Activated T-cell treated with anti-CD3 and anti-CD28 coated beads, Interleukin-2, amount 50 U/mL, for 48 hours (primary cell): Measurements from ENCODE around the gene TMC3.
A peak's percentile ranks its signal among the peaks of the same experiment; 100 is the strongest.

Experiments
- DNase-seq, 2 experiments: peaks; one replicate each; pipeline ENCODE4 v3.0.0-alpha.2; 2020

The TMC3 gene

DNA sequence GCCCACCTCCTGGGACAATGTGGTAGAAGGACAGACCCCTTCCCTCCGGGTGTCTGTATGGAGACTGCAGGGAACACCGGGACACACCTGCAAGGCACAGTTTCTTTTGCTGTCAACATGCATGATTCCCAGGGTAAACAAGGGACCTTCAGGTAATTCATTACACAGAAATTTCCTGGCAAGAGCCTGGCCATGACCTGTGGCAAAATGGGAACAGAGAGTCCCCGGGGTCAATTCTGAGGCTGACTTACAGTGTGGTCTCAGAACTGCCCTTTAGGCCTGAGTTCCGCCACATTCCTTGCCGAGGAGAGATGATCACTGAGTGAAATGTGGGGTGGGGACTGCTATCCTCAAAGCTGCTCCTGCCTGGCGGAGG, 56.4 kb downstream of the TMC3 start:
- DNase-seq = no peak

DNA sequence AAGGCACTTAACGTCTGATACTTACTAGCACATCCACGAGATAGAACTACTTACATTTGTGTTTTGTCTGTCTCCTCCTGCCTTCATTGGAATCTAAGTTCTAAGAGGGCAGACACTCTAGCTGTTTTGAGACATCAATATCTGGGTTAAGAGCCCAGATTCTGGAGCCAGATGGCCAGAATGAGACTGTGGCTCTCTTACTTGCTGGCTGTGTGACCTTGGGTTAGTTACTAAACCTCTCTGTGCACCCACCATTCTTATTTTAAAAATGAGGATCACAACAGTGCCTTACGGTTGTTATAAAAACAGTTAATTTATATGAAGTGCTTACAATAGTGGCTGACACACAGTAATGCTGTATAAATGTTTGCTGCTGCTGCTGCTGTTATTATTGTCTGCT, 57.7 kb downstream of the TMC3 start:
- DNase-seq = no peak

- DNase-seq = peak; percentile 39 to 43
Observed at GRCh38 chr15:81315452-81316175, 58.4 kb downstream of the TMC3 start.

DNA sequence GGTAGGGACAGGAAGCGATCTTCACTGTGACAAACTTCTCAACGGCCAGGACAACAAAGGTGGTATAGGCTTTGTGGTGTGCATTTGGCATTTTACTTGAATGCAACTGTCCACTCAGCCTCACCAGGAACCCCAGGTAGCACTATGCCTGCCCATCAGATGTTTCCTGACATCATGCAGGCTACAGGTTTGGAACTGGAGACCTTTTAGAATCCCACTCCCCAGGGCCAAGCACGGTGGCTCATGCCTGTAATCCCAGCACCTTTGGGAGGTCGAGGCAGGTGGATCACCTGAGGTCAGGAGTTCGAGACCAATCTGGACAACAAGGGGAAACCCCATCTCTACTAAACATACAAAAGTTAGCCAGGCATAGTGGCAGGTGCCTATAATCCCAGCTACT, 59.6 kb downstream of the TMC3 start:
- no peak for DNase-seq

DNA sequence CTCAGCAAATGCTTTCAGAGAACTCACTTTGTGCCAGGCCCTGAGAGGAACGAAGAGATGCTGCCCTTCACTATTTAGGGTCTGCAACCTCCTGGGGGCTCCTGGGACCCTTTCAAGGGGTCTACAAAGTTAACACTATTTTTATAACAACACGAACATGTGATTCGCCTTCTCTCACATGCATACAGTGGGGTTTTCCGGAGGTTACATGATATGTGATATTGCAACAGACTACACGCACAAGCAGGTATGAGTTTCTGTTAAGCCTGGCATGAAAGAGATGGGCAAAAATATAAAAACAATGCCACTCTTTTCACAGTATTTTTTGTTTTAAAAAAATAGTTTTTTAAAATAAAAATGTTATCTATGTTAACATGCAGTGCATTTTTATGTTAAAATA, 60.3 kb downstream of the TMC3 start:
- no peak for DNase-seq

GRCh38 chr15:81312790-81313543, 61.0 kb downstream of the TMC3 start:
- no peak for DNase-seq

- DNase-seq = no peak
Observed at GRCh38 chr15:81311752-81312464, 62.1 kb downstream of the TMC3 start.

DNA sequence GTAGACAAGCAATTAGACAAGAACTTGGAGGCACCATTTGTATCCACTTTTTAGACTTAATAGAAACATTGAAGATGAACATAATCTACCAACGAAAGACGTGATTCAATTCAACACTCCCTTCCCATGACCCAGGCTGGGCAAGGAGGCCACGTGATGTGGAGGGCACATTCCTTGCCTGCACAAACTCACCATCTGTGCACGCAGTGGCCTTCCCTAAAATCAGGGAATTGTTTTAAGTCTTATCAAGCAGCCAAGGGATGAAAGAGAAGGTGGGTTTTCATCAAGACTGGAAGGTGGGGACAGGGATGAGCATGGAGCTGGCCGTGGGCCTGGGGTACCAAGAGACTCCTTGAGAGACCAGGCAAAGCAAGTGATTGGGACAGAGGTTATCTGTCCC, 63.5 kb downstream of the TMC3 start:
- no peak for DNase-seq

DNA sequence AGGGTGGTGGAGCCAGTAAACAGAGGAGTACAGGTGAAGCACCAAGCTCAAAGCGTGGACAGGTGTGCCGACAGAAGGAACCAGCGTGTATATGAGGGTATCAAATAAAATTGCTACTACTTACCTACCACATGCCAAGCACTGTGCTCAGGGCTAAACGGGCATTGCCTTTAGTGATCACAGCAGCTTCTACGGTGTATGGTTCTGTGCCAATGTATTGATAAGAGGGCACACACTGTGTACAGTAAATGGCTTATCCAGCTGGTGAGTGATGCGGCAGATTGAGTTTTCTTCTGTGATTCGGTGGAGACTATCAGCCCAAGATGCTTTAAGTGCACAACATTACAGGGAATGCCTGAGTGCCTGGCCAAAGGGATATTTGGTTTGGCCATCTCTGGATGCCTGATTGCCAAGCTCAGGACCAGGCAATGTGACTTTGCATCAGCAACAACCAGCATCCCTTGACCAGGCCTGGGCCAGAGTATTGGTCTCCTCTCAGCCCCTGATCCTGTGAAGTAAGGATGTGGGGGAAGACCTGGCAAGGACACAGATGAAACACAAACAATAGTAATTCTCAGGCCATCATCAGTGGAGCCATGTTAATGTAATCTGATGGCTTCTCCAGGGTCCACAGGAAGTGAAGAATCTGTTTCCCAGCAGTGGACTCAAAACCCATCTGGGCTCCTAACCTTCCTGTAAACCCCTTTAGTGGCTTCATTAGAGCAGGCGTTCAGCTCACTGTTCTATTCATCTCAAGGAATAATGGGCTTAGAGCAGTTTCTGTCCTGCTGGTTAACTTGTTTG, 64.2 kb downstream of the TMC3 start:
- no peak for DNase-seq

- DNase-seq = no peak
Observed at GRCh38 chr15:81308260-81308659, 65.8 kb downstream of the TMC3 start.

GRCh38 chr15:81304226-81304625, 69.8 kb downstream of the TMC3 start:
- DNase-seq = no peak

DNA sequence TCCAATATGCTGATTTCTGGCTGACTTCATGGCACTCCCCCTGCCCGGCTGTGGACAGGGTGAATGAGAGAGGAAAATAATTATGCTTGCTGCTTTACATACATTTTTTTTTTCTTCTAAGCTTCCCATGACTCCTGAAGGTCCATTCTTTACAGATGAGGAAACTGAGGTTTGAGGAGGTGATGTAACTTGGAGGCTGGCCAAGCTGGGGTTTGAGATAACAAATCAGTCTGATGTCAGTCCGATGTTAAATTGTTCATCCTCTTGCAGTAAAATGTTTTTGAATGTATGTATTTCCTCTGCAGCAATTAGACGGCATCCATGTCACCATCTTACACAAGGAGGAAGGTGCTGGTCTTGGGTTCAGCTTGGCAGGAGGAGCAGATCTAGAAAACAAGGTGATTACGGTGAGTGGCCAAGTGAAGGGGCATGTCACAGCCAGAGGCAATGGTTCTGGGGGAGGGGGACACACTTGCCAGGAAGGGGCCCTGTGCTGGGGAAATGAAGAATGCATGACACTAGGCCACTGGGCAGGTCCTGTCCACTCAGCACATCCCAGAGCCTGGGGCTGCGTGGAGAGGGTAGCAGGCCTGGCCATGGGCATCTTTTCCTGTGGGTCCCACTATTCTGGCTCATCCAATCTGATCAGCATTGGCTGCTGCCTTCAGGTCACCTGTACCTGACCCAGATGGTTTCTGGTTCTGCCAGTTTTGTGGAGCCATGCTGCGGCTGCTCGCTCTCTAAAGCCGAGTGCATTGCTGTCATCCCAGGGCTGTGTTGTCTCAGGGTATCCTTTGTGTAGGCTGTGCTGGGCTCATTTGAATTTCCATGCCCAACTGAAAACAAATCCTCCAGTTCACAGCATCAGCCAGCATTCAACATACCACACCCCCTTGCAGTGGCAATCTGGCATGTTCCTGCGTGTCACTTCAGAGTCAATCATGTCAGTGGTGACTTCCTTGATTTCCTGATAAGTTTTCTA, 70.5 kb downstream of the TMC3 start:
- DNase-seq = peak in 1 of 2 experiments; percentile 37

- DNase-seq = peak in 1 of 2 experiments; percentile 28
Observed at GRCh38 chr15:81302701-81303109, 71.3 kb downstream of the TMC3 start.

- peak; percentile 60 to 66 for DNase-seq
Observed at GRCh38 chr15:81301815-81302399, 72.1 kb downstream of the TMC3 start.

- no peak for DNase-seq
Observed at GRCh38 chr15:81301385-81301784, 72.6 kb downstream of the TMC3 start.

GRCh38 chr15:81299630-81300273, 74.3 kb downstream of the TMC3 start:
- peak; percentile 31 to 35 for DNase-seq

DNA sequence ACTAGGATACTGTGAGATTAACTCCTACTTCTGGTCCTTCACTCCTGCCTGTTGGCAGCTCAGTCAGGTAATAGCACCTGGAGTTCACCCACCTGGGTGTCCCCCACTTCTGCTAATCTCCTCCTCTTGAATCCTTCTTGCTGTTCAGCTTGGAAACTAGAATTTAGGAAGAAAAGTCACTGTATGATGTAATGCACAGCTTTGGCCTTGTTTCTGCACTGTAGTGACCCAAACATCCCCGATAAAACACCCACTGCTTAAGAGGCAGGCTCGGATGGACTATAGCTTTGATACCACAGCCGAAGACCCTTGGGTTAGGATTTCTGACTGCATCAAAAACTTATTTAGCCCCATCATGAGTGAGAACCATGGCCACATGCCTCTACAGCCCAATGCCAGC, 74.9 kb downstream of the TMC3 start:
- no peak for DNase-seq

DNA sequence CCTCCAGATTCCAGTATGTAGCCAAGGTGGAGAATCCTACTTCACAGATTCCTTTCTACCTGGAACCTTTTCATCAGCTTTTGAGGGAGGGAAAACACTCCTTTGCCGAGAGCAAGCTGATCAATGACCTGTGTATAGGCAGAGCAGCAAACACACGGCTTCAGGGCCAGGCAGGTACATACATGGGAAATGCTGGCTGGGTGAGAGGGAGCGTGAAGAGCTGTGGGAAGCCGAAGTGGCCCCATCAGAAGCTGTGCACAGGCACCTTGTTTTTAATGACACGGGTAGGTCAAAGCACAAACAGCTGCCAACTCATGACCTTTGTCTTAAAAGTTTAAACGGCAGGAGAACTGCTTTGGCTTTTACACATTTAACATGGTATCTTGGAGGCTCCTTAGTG, 75.4 kb downstream of the TMC3 start:
- DNase-seq = no peak

GRCh38 chr15:81297603-81298575, 76.1 kb downstream of the TMC3 start:
- peak; percentile 34 to 41 for DNase-seq
